ENCODE data around the gene PPP1R9A.

Gene PPP1R9A

GRCh38 chr7:95225301-95225700, 317.9 kb downstream of the PPP1R9A start:
- DNase-seq (ENCODE audit: low read depth): no peak
- no peak for TF ChIP-seq CTCF (conservative IDR thresholded peaks at IDR 0.05; ENCODE audit: control insufficient read depth, insufficient read depth, low read depth, low read length)
- H3K4me3 ChIP-seq (ENCODE audit: control insufficient read depth, low read depth, low read length): no peak overlapping the region

GRCh38 chr7:95229301-95229700, 321.9 kb downstream of the PPP1R9A start:
- DNase-seq (ENCODE audit: low read depth): peak; percentile 18
- TF ChIP-seq CTCF (conservative IDR thresholded peaks at IDR 0.05; ENCODE audit: control insufficient read depth, insufficient read depth, low read depth, low read length): no peak
- H3K4me3 ChIP-seq (ENCODE audit: control insufficient read depth, low read depth, low read length): no peak overlapping the region

DNA sequence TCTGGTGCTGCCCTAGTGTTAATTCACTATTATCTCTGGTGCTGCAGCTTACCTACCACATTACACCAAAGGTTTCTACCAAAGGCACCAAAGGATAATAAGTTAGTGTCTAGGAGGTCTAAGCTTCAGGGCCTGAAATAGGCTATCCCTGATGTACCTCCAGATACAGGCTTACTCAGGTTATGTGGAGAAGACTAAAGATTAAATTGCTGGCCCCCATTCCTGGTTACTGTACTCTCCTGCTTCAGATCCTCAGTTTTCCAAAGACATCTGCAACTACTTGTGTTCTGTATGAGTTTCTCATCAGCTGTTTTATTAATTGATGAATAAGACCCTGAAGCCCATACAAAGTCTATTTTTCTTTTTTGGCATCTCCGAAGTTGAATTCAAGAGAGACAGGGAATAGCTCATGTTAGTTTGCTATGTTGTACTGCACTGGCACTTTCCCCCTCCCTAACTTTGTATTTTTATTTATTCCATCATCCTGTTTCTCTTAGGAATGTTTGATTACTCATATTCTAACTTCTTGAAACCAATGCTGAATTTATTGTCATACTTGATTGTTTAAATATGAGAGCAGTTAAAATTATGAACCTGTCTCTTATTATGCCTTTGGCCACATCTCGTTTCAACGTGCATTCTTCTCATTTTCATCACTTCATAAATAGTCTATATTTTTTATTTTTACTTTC, 331.0 kb downstream of the PPP1R9A start:
- TF ChIP-seq CTCF (conservative IDR thresholded peaks at IDR 0.05; ENCODE audit: control insufficient read depth, insufficient read depth, low read depth, low read length): no peak
- H3K4me3 ChIP-seq (ENCODE audit: control insufficient read depth, low read depth, low read length): no peak overlapping the region
- no peak for DNase-seq (ENCODE audit: low read depth)

DNA sequence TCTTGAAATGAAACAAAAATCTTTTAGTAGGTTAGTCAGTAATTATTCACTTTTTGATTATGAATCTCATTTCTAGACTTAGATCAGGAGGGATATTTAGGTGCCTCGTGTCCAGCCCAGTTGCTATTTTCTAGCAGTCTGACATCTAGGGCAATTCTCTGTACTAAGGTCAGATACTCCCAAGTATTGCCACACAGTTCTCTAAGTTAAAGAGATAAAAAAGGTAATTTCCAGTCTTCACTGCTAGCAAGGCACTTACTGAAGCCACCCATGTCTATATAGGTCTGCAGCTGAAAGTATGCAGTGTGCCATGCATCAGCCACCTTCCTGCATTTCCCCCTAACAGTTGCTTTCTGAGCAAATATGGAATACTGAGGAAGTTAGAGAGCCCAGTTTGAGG, 333.5 kb downstream of the PPP1R9A start:
- H3K4me3 ChIP-seq (ENCODE audit: control insufficient read depth, low read depth, low read length): no peak overlapping the region
- DNase-seq (ENCODE audit: low read depth): no peak
- no peak for TF ChIP-seq CTCF (conservative IDR thresholded peaks at IDR 0.05; ENCODE audit: control insufficient read depth, insufficient read depth, low read depth, low read length)

- no peak for TF ChIP-seq CTCF (conservative IDR thresholded peaks at IDR 0.05; ENCODE audit: control insufficient read depth, insufficient read depth, low read depth, low read length)
- no peak overlapping the region for H3K4me3 ChIP-seq (ENCODE audit: control insufficient read depth, low read depth, low read length)
- no peak for DNase-seq (ENCODE audit: low read depth)
Measured at GRCh38 chr7:95242266-95242665, 334.9 kb downstream of the PPP1R9A start.

- TF ChIP-seq CTCF (conservative IDR thresholded peaks at IDR 0.05; ENCODE audit: control insufficient read depth, insufficient read depth, low read depth, low read length): no peak
- DNase-seq (ENCODE audit: low read depth): no peak
- H3K4me3 ChIP-seq (ENCODE audit: control insufficient read depth, low read depth, low read length): no peak overlapping the region
Measured at GRCh38 chr7:95244616-95245015, 337.2 kb downstream of the PPP1R9A start.
